NCI-H2081 treated with DMSO at 0.1 percent for 48 hours (cell line): ENCODE data around the gene USP49.
A peak's percentile ranks its signal among the peaks of the same experiment; 100 is the strongest.
"Not testable (repeated sequence)": the region's sequence is repeated elsewhere in the genome, so short reads cannot be mapped to it uniquely, and the experiment has no call there.

ENCODE experiments used
- DNase-seq: peaks from one replicate; lab custom pipeline; 2025; lab: John Stamatoyannopoulos, UW

Gene USP49

GRCh38 chr6:41779788-41780550 lies 115.2 kb downstream of the USP49 start, which contains the start of gene FRS3:
Gene FRS3, minus strand, starts transcription at chr6:41779900. Its CDS starts 2,913 bp downstream, at chr6:41776987.
- peak; percentile 43 for DNase-seq

DNA sequence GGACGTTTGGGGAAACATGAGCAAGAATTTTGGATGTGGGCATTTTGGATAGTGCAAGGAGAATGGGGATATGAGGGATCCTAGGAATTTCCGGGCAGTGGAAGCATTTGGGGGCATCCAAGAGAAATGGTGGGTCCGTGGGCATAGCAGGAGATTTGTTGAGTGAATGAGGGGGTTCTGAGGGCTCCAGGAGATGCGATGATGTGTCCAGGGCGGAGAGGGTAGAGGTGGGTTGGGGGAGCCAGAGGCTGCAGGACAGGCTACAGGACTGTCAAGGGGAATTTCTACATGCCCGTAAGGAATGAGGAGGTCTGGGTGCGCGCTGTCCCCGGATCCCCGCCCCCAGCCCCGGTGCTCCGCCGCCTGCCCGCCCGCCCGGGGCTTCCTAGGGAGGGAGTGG lies 115.8 kb downstream of the USP49 start:
- no peak for DNase-seq

DNA sequence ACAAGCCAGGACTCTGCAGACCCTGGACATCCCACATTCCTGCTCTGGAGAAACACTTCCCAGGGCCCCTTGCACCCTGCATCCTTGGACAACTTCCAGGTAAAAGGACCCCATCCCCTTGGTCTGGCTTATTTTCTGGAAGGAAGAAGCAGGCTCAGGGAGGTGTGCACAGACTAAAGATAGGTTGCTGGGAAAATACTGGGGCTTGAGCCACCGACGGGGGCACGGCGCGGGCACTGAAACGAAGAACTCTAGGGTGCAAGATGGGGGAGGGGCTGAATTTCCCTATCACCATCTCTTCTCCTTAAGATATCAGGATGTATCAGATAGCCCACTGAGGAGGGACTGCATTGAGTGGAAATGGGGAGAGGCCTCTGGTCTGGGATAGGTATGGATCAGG lies 116.3 kb downstream of the USP49 start:
- DNase-seq = no peak

DNA sequence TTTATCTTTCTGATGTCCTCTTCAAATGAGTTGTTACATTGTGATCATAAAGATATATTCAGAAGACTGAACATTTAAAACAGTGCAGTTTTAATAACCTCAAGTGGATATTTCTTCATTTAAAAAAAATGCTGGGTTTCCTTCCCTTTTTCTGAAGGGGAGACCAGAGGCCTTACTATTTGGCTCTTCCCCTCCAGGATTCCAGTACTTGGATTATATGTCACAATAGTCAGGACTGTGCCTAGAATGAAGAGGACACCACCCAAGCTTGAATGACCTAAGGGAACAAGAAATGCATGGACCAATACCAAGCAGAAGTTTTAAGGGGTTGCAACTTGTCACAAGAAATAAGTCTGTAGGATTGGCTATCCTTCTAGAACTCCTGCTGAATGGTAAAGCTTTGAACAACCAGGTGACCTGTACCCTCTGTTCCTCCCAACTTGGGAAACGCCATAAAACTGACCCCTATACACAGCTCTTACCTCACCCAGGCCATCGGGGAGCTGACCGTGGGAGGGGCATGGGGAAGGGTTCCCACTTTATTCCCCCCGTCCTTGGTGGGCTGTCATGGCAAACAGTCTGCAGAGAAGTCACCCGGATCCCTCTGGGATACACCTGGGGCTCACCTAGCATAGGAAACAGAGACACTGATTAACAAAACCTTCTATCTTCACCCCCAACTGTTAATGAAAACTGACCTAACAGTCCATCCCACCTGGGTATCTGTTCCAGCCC lies 117.5 kb downstream of the USP49 start:
- no peak for DNase-seq

GRCh38 chr6:41775293-41775882 lies 119.8 kb downstream of the USP49 start:
- no peak for DNase-seq

DNA sequence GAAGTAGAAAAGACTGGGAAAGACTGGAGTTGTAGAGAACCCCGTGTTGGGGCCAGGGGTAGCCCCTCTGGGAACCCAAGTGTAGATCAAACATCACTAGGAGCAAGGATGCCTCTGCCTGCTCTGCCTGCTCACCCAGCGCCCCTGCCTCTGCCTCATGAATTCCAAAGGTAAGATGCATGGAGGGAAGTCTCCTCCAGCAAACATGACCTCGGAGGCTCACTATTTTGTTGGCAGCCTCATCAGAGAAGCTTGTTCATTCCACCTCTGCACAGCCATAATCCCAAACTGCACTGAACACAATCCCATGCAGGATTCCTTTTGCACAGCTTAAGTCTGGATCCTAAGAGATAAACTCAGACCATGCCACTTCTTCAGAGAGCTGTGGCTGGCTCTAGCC lies 120.3 kb downstream of the USP49 start:
- no peak for DNase-seq

DNA sequence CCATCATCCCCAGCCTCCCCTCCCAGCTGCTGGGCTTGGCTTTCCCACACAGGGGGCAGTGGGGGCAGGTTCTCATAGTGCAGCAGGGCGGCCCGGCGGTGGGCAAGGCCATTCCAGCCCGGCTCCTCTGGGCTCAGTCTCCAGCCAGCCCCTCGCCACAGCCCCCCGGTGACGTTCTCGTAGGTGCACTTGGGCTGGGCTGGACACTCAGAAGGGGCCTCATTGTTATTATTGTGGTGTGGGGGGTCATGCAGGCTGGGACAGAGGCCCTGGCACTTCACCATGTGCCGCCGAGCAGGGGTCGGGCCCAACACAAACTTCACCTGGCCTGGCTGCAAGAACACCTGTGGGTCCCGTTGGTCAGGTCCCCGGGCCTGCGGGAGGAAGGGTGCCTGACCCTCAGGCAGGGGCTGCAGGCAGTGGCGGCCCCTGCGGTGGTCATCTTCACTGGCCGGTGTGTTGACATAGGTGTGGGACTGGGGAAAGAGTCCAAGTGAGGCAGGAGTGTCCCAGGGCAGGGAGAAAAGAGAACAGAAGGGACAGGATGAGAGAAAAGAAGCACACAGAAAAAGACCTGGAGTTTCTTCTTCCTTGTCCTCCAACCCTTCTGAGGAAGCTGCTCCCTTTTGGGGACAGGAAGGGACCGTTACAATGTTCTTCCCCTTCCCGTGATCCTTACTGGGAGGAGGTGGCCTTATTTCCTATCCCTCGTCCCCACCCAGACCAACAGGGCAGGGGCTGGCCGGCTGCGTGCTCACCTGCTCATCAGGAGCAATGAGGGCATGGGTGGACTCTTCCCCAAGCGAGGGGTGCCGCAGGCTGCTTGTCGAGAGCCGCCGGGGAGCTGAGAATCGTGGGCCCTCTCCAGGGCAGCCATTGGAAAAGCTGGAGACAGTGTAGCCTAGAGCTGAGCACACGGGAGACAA lies 123.9 kb downstream of the USP49 start:
- no peak for DNase-seq

GRCh38 chr6:41770381-41771057 lies 124.7 kb downstream of the USP49 start:
- DNase-seq = no peak

- DNase-seq = no peak
Measured at GRCh38 chr6:41769376-41769775, 125.8 kb downstream of the USP49 start.

- DNase-seq = no peak
Measured at GRCh38 chr6:41768545-41769308, 126.4 kb downstream of the USP49 start.

DNA sequence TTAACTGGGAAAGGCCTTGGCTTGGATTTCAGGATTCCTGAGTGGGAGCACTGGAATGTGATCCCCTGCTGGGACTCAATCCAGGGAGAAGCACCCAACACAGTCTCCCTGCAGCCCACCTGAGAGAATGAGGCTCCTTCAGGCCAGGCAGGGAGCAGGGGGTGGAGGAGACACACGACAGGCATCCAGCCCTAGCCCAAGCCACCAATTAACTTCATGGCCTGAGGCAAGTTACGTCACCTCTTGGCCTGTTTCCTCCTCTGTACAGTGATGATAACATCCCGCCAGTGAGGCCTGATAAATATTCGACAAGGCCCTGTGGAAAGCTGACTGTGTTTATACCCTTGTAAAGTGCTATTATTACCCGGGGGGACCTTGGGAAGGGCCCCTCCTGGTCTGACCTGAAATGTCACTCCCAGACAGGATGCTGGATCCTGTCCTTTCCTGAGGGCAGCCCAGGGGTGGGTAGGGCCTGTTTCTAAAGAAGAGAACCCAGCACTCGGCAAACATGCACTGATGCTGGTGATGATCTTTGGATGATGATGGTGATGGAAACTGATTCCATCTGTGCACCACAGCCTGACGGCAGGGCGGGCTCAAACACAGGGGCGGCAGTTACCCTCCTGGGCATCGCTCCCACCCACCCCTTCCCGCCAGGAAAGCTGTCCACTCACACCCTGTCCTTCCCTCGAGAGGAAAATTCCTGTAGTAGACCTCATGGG lies 127.9 kb downstream of the USP49 start:
- DNase-seq = no peak

- DNase-seq = not testable (repeated sequence)
Measured at GRCh38 chr6:41766043-41766664, 129.0 kb downstream of the USP49 start.

DNA sequence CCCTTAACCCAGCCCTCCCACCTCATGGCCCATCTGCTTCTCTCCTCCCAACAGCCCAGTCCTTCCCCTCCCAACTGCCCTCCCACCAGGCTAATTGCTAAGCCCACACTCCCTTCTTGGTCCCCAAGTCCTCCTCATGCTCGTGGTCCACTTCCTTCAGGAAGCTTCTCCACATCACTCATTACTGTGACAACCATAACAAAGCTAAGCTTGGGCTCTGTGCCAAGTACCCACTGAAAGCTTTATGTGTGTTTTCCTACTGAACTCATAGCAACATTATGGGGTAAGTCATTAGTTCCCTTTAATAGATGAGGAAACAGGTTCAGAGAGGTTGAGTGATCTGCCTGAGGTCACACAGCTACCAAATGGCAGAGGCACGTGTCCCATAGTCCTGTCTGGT lies 131.7 kb downstream of the USP49 start:
- DNase-seq = no peak

DNA sequence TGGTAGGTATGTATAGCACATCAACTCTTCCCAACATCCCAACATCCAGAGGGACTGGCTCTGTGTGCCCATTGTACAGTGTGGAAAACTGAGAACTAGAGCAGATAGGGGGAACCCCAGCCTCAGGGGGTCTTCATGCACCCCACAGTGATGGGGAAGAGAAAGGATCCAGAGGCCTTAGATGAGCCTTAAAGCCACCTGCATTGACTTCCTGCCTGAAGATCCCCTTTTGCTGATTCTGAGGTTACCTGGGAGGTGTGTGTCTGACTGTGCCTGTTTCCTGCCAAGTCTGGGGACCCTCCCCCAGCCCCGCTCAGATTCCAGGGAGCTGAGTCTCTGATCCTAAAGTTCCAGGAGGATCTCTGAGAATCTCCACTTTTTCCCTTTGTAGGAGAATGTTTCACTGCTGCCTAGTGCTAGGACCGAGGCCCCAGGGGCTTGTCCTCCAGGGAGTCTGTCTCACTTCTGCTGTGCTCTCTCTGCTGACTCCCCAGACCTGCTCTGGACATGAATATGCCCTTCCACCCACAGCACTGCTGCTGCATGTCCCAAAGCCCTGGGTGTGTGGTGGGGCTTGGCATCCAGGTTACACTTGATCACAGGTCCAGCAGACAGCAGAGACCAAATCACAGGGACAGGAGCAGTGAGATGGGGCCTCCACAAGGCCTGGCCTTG lies 135.1 kb downstream of the USP49 start:
- DNase-seq = no peak

GRCh38 chr6:41759106-41759904 lies 135.9 kb downstream of the USP49 start:
- no peak for DNase-seq

GRCh38 chr6:41758641-41759035 lies 136.5 kb downstream of the USP49 start:
- no peak for DNase-seq

DNA sequence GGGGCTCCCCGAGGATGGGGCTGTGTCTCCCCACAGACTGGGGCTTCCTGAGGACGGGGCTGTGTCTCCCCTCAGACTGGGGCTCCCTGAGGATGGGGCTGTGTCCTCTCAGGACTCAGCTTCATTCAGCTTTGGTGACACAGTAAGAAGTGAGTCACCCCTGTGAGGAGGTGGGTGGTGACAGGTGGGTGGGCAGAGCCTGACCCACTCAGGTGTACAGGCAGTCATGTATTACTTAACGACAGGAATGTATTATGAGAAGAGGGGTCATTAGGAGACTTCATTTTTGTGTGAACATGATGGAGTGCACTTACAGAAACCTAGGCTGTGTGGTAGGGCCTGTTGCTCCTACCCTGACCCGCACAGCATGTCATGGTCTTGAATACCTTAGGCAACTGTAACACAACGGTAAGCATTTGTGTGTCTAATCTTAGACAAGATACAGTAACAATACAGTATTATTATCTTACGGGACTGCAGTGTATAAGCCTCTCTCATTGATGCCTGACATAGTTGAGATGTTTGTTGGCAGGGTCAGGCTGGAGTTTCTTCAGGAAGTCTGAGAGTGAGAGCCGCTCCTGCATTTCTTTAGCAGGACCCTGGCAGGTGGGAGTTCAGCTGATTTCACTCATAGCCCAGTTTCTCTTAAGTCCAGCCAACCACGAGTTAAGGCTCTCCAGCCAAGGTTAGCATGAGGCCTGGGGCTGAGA lies 137.1 kb downstream of the USP49 start:
- DNase-seq = no peak
